Astrocyte (in vitro differentiated cells and primary cell): ENCODE measurements around the gene MAP3K20. TPM values are rescaled to one million over a fixed set of nuclear protein-coding genes. Genes with fewer than 3 reads are reported as not detected.
"Not testable (repeated sequence)": the region's sequence is repeated elsewhere in the genome, so short reads cannot be mapped to it uniquely, and the experiment has no call there.

Experiments
- DNase-seq: peaks from one replicate; pipeline ENCODE4 v3.0.0-alpha.2; 2010; ENCODE audit warnings: low read depth
- FAIRE-seq: peaks from 2 replicates; lab custom pipeline; 2011; peaks lifted over from hg19 to GRCh38; lab: Jason Lieb, UNC
- H2AFZ ChIP-seq: 2 replicates; pipeline ENCODE4 v1.6.0; 2012; ENCODE audit warnings: low read depth, low read length, inconsistent platforms
- H3K27ac ChIP-seq: 2 replicates; pipeline ENCODE4 v1.5.1; 2011; ENCODE audit warnings: low read depth, low read length, inconsistent platforms
- H3K27me3 ChIP-seq: 2 replicates; pipeline ENCODE4 v1.6.0; 2011; ENCODE audit warnings: low read length, inconsistent platforms; ENCODE audit not compliant: insufficient read depth
- H3K36me3 ChIP-seq: 2 replicates; pipeline ENCODE4 v1.5.1; 2011; ENCODE audit warnings: low read length, inconsistent platforms; ENCODE audit not compliant: insufficient read depth
- H3K4me1 ChIP-seq: 2 replicates; pipeline ENCODE4 v1.5.1; 2011; ENCODE audit warnings: low read length, inconsistent platforms; ENCODE audit not compliant: insufficient read depth
- H3K4me2 ChIP-seq: 2 replicates; pipeline ENCODE4 v1.6.0; 2012; ENCODE audit warnings: low read length, inconsistent platforms
- H3K4me3 ChIP-seq: 2 replicates; pipeline ENCODE4 v1.5.1; 2011; ENCODE audit warnings: low read depth, mild to moderate bottlenecking, low read length, inconsistent platforms; ENCODE audit not compliant: insufficient read depth
- H3K79me2 ChIP-seq: 2 replicates; pipeline ENCODE4 v1.6.0; 2012; ENCODE audit warnings: mild to moderate bottlenecking, low read length, inconsistent platforms; ENCODE audit not compliant: insufficient read depth
- H3K9ac ChIP-seq: 2 replicates; pipeline ENCODE4 v1.6.0; 2012; ENCODE audit warnings: mild to moderate bottlenecking, low read length, inconsistent platforms
- H3K9me3 ChIP-seq: 2 replicates; pipeline ENCODE4 v1.5.1; 2012; ENCODE audit warnings: low read depth, mild to moderate bottlenecking, low read length, inconsistent platforms; ENCODE audit not compliant: insufficient read depth
- H4K20me1 ChIP-seq: 2 replicates; pipeline ENCODE4 v1.6.0; 2012; ENCODE audit warnings: low read length, inconsistent platforms; ENCODE audit not compliant: insufficient read depth
- H3K27ac Mint-ChIP-seq: one replicate; pipeline ENCODE4 v1.8.0; 2021; ENCODE audit warnings: mild to moderate bottlenecking, mixed read lengths; ENCODE audit not compliant: unreplicated experiment
- H3K27me3 Mint-ChIP-seq: one replicate; pipeline ENCODE4 v1.8.0; 2021; ENCODE audit warnings: low read depth, mixed read lengths; ENCODE audit not compliant: unreplicated experiment
- H3K36me3 Mint-ChIP-seq: one replicate; pipeline ENCODE4 v1.8.0; 2021; ENCODE audit warnings: low read depth, mixed read lengths; ENCODE audit not compliant: unreplicated experiment
- H3K4me1 Mint-ChIP-seq: one replicate; pipeline ENCODE4 v1.8.0; 2021; ENCODE audit warnings: low read depth, mixed read lengths; ENCODE audit not compliant: unreplicated experiment
- H3K4me3 Mint-ChIP-seq: one replicate; pipeline ENCODE4 v1.8.0; 2021; ENCODE audit warnings: mild to moderate bottlenecking, moderate library complexity, mixed read lengths; ENCODE audit not compliant: unreplicated experiment
- H3K9me3 Mint-ChIP-seq: one replicate; pipeline ENCODE4 v1.8.0; 2021; ENCODE audit warnings: mild to moderate bottlenecking, mixed read lengths; ENCODE audit not compliant: unreplicated experiment
- CTCF ChIP-seq: IDR thresholded peaks from 2 replicates; pipeline ENCODE4 v1.5.1; 2011; ENCODE audit warnings: low read depth, mild to moderate bottlenecking, inconsistent platforms, low read length, moderate library complexity; ENCODE audit not compliant: insufficient read depth
- EZH2 ChIP-seq: IDR thresholded peaks from 2 replicates; pipeline ENCODE4 v1.6.1; 2012; ENCODE audit warnings: mild to moderate bottlenecking, low read length, inconsistent platforms; ENCODE audit not compliant: insufficient read depth
- total RNA-seq: library from RNA; stranded (reverse); gene quantifications from 2 replicates; pipeline ENCODE4 v1.2.1, GENCODE V29; 2021

MAP3K20 gene
- total RNA-seq, 1 donor from 2014 or later, result 42.4 TPM

DNA sequence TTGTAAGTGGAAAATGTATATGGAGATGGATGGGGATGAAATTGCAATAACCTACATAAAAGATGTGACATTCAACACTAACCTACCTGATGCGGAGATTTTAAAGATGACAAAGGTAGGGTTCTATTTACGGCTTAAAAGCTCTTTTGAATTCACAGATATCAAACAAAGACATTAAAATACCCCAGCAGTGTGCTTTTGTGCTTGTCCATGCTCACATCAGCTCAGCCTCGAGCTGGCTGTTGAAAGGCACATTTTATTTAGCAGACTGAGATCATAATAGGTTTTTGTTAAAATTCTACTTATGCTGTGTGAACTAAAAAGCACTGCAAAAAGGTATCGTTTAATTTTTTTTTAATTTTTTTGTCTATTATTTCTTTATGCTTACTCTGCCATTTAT lies 183.1 kb downstream of the MAP3K20 start:
- H3K27me3 Mint-ChIP-seq, result no peaks in the 10 kb centered on the region
- Histone ChIP-seq H3K4me1 (no peaks in the 10 kb centered on the region), H3K4me2 (no peak overlapping the region), H3K9me3 (no peaks in the 10 kb centered on the region), H3K4me3 (no peak overlapping the region), H3K79me2 (no peaks in the 10 kb centered on the region), H4K20me1 (no peaks in the 10 kb centered on the region), H2AFZ (no peak overlapping the region), H3K27ac (no peak overlapping the region), H3K9ac (no peak overlapping the region), H3K36me3 (peaks cover 8% of the 10 kb centered on the region), H3K27me3 (no peaks in the 10 kb centered on the region)
- DNase-seq (no peak), FAIRE-seq (no peak)
- TF ChIP-seq EZH2, result no peak
- TF ChIP-seq CTCF, result no peak
- peaks cover 8% of the 10 kb centered on the region for H3K36me3 Mint-ChIP-seq
- no peak overlapping the region for H3K4me3 Mint-ChIP-seq
- H3K4me1 Mint-ChIP-seq, result no peaks in the 10 kb centered on the region
- no peaks in the 10 kb centered on the region for H3K9me3 Mint-ChIP-seq
- no peak overlapping the region for H3K27ac Mint-ChIP-seq

- H3K9me3 Mint-ChIP-seq, H3K79me2 ChIP-seq, H3K27ac ChIP-seq, H2AFZ ChIP-seq, H4K20me1 ChIP-seq, DNase-seq, H3K4me3 Mint-ChIP-seq, H3K9me3 ChIP-seq, H3K4me3 ChIP-seq, H3K4me1 ChIP-seq, H3K27me3 ChIP-seq, FAIRE-seq, H3K9ac ChIP-seq, H3K4me2 ChIP-seq, H3K27ac Mint-ChIP-seq, H3K4me1 Mint-ChIP-seq, H3K27me3 Mint-ChIP-seq: not testable (repeated sequence)
- peaks cover 20% of the 10 kb centered on the region for H3K36me3 Mint-ChIP-seq
- H3K36me3 ChIP-seq, result peaks cover 12% of the 10 kb centered on the region
Measured at GRCh38 chr2:173262356-173262755, 186.7 kb downstream of the MAP3K20 start.

- Mint-ChIP-seq H3K4me1 (no peaks in the 10 kb centered on the region), H3K9me3 (no peaks in the 10 kb centered on the region), H3K27me3 (no peaks in the 10 kb centered on the region), H3K36me3 (peaks cover 22% of the 10 kb centered on the region), H3K4me3 (no peak overlapping the region), H3K27ac (no peak overlapping the region)
- no peak overlapping the region for H3K4me3 ChIP-seq
- no peak for FAIRE-seq
- no peak overlapping the region for H3K27ac ChIP-seq
- peaks cover 12% of the 10 kb centered on the region for H3K36me3 ChIP-seq
- H3K4me2 ChIP-seq, result no peak overlapping the region
- H2AFZ ChIP-seq, result no peak overlapping the region
- H3K9ac ChIP-seq, result no peak overlapping the region
- no peaks in the 10 kb centered on the region for H3K79me2 ChIP-seq
- no peak for DNase-seq
- no peaks in the 10 kb centered on the region for H4K20me1 ChIP-seq
- TF ChIP-seq CTCF, result no peak
- no peak for TF ChIP-seq EZH2
- H3K4me1 ChIP-seq, result no peaks in the 10 kb centered on the region
- no peaks in the 10 kb centered on the region for H3K9me3 ChIP-seq
- no peaks in the 10 kb centered on the region for H3K27me3 ChIP-seq
Measured at GRCh38 chr2:173264151-173264550, 188.5 kb downstream of the MAP3K20 start.
